Pancreas (tissue), 10 donors: ENCODE measurements around the gene GOLGA7B. TPM values are rescaled to one million over a fixed set of nuclear protein-coding genes. Genes with fewer than 3 reads are reported as not detected.
A peak's percentile ranks its signal among the peaks of the same experiment; 100 is the strongest.

ENCODE experiments used
- ATAC-seq, 4 donors: fragments of 200-7000 bp; cut with Tn5 transposase; one replicate each; pipeline versions ENCODE4 v1.8.0 to v1.9.1; 2020; ENCODE audit warnings: mild to moderate bottlenecking in 4 of 4, moderate library complexity in 4 of 4
- DNase-seq, 6 donors: peaks; one replicate each; pipeline ENCODE4 v3.0.0-alpha.2; 2020
- FAIRE-seq: peaks from 2 replicates; lab custom pipeline; 2012; peaks lifted over from hg19 to GRCh38; lab: Jason Lieb, UNC
- H3K27ac ChIP-seq, 4 donors: fragments of 200-600 bp; sonication (generic); 1 replicate in 3 of 4; 2 replicates in 1 of 4; pipeline versions ENCODE4 v1.5.0 to v1.8.0; 2020
- H3K27me3 ChIP-seq, 4 donors: fragments of 200-600 bp; one replicate each; pipeline ENCODE4 v1.8.0; 2021
- H3K36me3 ChIP-seq, 3 donors: fragments of 200-600 bp; sonication (generic) in 1 of 3; one replicate each; pipeline versions ENCODE4 v1.5.0 to v1.8.0; 2020 to 2021
- H3K4me1 ChIP-seq, 3 donors: fragments of 200-600 bp; one replicate each; pipeline ENCODE4 v1.8.0; 2021
- H3K4me3 ChIP-seq, 4 donors: fragments of 200-600 bp; sonication (generic) in 2 of 4; one replicate each; pipeline versions ENCODE4 v1.5.0 to v1.8.0; 2020 to 2021
- H3K9me3 ChIP-seq, 4 donors: fragments of 200-600 bp; one replicate each; pipeline ENCODE4 v1.8.0; 2021
- WGBS, 2 donors: extraction: QIAGEN DNeasy Blood & Tissue Kit; methylation state at CpG; one replicate each; pipeline ENCODE4 v1.1.7; 2013; 5-methylcytosine and 5-hydroxymethylcytosine counted together
- intact Hi-C, 3 donors: fragments of 100-400 bp; cut with DNase I; formaldehyde crosslinking; loops; one replicate each; pipeline versions ENCODE4 v1.11.1 to v1.14.2; 2022
- polyA plus RNA-seq, 2 donors: library from polyadenylated mRNA; stranded (reverse); fragments of 200-250 nt; gene quantifications; one replicate each; pipeline ENCODE4 v1.2.3, GENCODE V29; 2013
- total RNA-seq, 6 donors: library from RNA; stranded (reverse); fragmentation: NEBNext Ultra II Directional in 4 of 6; extraction: Animal tissue kit (Norgen Biotek cat#: 25700) in 4 of 6; gene quantifications; one replicate each; pipeline versions ENCODE4 v1.2.1 to v1.2.4, GENCODE V29; 2021 to 2023
- TF ChIP-seq, protein P1 (sequence below), 4 donors: fragments of 200-600 bp; sonication (generic) in 3 of 4; IDR thresholded peaks; one replicate each; pipeline versions ENCODE4 v1.5.0 to v1.8.0; 2021; ENCODE audit warnings: antibody characterized with exemption in 4 of 4
- donor health status: healthy with polysubstance abuse.
- donor health status: DM: no; HTN: no; CAD: no; lungs with moderate emphysema.
- donor health status: DM: no; HTN: no; CAD: no.
- donor health status: control.
- donor health status: control.
- donor health status: Bipolar disorder and iron deficiency.
- donor health status: DM: yes; HTN: yes; CAD: no.
- donor health status: DM: no; HTN: no; CAD: no.
- donor health status: DM: no; HTN: no; CAD: no.
- donor health status: DM: yes; HTN: yes; CAD: no.

Gene GOLGA7B
- total and polyA plus RNA-seq, 8 donors: 2.0 to 38.7 (median 4.8) TPM

GRCh38 chr10:97865488-97865887 lies 15.8 kb downstream of the GOLGA7B start:
- no peak for FAIRE-seq
- WGBS, 2 donors: 82 to 86% methylated on average over 18 of the region's 18 CpGs
- H3K9me3 ChIP-seq: no peaks in the 10 kb centered on the region
- TF ChIP-seq, protein P1, sequence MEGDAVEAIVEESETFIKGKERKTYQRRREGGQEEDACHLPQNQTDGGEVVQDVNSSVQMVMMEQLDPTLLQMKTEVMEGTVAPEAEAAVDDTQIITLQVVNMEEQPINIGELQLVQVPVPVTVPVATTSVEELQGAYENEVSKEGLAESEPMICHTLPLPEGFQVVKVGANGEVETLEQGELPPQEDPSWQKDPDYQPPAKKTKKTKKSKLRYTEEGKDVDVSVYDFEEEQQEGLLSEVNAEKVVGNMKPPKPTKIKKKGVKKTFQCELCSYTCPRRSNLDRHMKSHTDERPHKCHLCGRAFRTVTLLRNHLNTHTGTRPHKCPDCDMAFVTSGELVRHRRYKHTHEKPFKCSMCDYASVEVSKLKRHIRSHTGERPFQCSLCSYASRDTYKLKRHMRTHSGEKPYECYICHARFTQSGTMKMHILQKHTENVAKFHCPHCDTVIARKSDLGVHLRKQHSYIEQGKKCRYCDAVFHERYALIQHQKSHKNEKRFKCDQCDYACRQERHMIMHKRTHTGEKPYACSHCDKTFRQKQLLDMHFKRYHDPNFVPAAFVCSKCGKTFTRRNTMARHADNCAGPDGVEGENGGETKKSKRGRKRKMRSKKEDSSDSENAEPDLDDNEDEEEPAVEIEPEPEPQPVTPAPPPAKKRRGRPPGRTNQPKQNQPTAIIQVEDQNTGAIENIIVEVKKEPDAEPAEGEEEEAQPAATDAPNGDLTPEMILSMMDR (IDR thresholded peaks at IDR 0.05): no peak
- H3K27me3 ChIP-seq: no peaks in the 10 kb centered on the region
- no peak for ATAC-seq
- intact Hi-C loops: loop anchor here in 2 of 3 donors (5.0 to 10.0 kb wide), 3 partner anchors 71 to 103 kb away; no protein-coding TSS in a partner anchor
- H3K27ac ChIP-seq: no peak overlapping the region
- no peak overlapping the region for H3K4me3 ChIP-seq
- H3K4me1 ChIP-seq: peaks cover 6 to 18% (median 14%) of the 10 kb centered on the region in 3 donors
- H3K36me3 ChIP-seq: no peaks in the 10 kb centered on the region
- DNase-seq: no peak

- no peaks in the 10 kb centered on the region for H3K27me3 ChIP-seq
- no peak overlapping the region for H3K27ac ChIP-seq
- TF ChIP-seq, protein P1 (IDR thresholded peaks at IDR 0.05): no peak
- no peaks in the 10 kb centered on the region for H3K9me3 ChIP-seq
- intact Hi-C loops: loop anchor here in 2 of 3 donors (5.0 to 10.0 kb wide), 3 partner anchors 72 to 104 kb away; no protein-coding TSS in a partner anchor
- WGBS, 2 donors: 91% methylated on average over 10 of the region's 10 CpGs
- no peak overlapping the region for H3K4me3 ChIP-seq
- FAIRE-seq (no peak), ATAC-seq (no peak), DNase-seq (peak in 1 of 6 donors; percentile 35)
- H3K36me3 ChIP-seq: no peaks in the 10 kb centered on the region
- peaks cover 6 to 18% (median 10%) of the 10 kb centered on the region in 3 donors for H3K4me1 ChIP-seq
Observed at GRCh38 chr10:97866524-97867219, 17.0 kb downstream of the GOLGA7B start.

- intact Hi-C loops: loop anchor here in 2 of 3 donors (5.0 to 10.0 kb wide), 3 partner anchors 73 to 105 kb away; no protein-coding TSS in a partner anchor
- Histone ChIP-seq H3K9me3 (no peaks in the 10 kb centered on the region), H3K4me1 (peaks cover 6 to 15% (median 9%) of the 10 kb centered on the region in 3 donors), H3K27ac (no peak overlapping the region), H3K27me3 (no peaks in the 10 kb centered on the region), H3K36me3 (no peaks in the 10 kb centered on the region), H3K4me3 (no peak overlapping the region)
- no peak for ATAC-seq
- DNase-seq: peak in 1 of 6 donors; percentile 31
- WGBS, 2 donors: 93 to 95% methylated on average over 10 of the region's 10 CpGs
- TF ChIP-seq, protein P1 (IDR thresholded peaks at IDR 0.05): no peak
- FAIRE-seq: no peak
Observed at GRCh38 chr10:97867220-97867800, 17.7 kb downstream of the GOLGA7B start.

DNA sequence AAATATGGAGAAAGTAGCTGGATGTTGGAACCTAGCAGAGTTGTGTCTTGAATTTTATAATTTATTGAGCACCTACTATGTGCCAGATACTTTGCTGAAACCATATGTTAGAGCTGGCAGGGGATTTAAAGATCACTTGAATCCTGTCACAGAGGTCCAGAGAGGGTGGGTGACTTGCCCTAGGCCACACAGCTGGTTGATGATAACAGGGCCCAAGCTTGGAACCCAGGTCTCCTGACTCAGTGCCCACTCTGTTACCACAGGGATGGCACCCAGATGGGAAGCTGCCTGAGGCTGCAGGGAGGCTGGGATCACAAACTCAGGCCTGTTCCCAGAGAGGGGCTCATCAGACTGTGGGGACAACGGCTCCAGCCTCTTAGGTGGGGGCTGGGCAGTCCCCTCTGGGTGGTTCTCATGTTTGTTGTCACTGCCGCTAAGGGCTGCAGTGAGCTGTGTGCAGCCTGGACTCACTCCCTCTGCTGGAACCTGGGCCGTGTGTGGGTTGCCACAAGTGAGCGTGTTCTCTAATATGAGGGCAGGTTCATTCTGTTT lies 18.6 kb downstream of the GOLGA7B start:
- TF ChIP-seq, protein P1 (IDR thresholded peaks at IDR 0.05): no peak
- 68 to 70% methylated on average over 4 of the region's 4 CpGs for WGBS, 2 donors
- DNase-seq: no peak
- no peak overlapping the region for H3K4me3 ChIP-seq
- H3K4me1 ChIP-seq: peaks cover 6 to 9% (median 7%) of the 10 kb centered on the region in 3 donors
- intact Hi-C loops: loop anchor here in 2 of 3 donors (5.0 to 10.0 kb wide), 3 partner anchors 73 to 106 kb away; no protein-coding TSS in a partner anchor
- no peak for FAIRE-seq
- no peaks in the 10 kb centered on the region for H3K36me3 ChIP-seq
- no peak overlapping the region for H3K27ac ChIP-seq
- no peaks in the 10 kb centered on the region for H3K27me3 ChIP-seq
- peak in 2 of 4 donors; percentile 4 to 26 for ATAC-seq
- no peaks in the 10 kb centered on the region for H3K9me3 ChIP-seq
